OCI-LY3 (cell line): ENCODE measurements around the gene CGB7.
"Not testable (repeated sequence)": the region's sequence is repeated elsewhere in the genome, so short reads cannot be mapped to it uniquely, and the experiment has no call there.

ENCODE experiments used
- EZH2phosphoT487 ChIP-seq: fragments of 200-600 bp; shearing (Covaris generic); IDR thresholded peaks from 2 replicates; pipeline ENCODE4 v1.6.1; 2018; ENCODE audit warnings: antibody characterized with exemption, mixed run types, low read depth
- TF ChIP-seq, protein P1 (sequence below): fragments of 200-600, 300-600 bp; sonication (generic); IDR thresholded peaks from 2 replicates; pipeline ENCODE4 v1.5.1; 2014; ENCODE audit warnings: antibody characterized with exemption, low read length, low read depth

DNA sequence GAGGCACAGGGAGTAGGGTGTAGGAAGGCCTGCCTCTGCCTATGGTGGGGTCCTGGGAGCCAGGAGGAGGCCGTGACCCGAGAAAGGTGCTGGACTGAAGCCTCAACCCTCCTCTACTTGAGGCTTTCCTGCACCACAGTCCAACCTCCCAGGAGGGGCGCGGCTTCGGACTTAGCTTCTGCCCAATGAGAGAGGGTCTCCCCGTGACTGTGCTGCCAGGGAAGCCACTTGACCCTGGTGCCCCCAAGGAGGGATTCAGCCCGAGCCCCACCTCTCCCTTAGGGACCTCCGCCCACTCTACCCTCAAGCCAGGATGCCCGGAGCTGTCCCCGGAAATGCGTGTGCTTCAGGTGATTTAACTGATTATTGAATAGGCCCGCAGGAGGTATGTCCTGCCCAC lies 8.5 kb downstream of the CGB7 start, which contains the start of gene CGB8:
- TF ChIP-seq, protein P1, sequence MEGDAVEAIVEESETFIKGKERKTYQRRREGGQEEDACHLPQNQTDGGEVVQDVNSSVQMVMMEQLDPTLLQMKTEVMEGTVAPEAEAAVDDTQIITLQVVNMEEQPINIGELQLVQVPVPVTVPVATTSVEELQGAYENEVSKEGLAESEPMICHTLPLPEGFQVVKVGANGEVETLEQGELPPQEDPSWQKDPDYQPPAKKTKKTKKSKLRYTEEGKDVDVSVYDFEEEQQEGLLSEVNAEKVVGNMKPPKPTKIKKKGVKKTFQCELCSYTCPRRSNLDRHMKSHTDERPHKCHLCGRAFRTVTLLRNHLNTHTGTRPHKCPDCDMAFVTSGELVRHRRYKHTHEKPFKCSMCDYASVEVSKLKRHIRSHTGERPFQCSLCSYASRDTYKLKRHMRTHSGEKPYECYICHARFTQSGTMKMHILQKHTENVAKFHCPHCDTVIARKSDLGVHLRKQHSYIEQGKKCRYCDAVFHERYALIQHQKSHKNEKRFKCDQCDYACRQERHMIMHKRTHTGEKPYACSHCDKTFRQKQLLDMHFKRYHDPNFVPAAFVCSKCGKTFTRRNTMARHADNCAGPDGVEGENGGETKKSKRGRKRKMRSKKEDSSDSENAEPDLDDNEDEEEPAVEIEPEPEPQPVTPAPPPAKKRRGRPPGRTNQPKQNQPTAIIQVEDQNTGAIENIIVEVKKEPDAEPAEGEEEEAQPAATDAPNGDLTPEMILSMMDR, result not testable (repeated sequence)
- TF ChIP-seq EZH2phosphoT487, result not testable (repeated sequence)
